Measurements from ENCODE around the gene DYRK1A. TPM values are rescaled to one million over a fixed set of nuclear protein-coding genes. Genes with fewer than 3 reads are reported as not detected.

DYRK1A gene
- total RNA-seq, 3 donors from 2014 or later (not counting 1 experiment from before 2014, with no cell fraction given), result 149 to 166 (median 153) TPM

GRCh38 chr21:37446552-37446951 is 80.0 kb downstream of the DYRK1A start:
- H3K27ac Mint-ChIP-seq, result peak overlapping the region; percentile 84
- no peaks in the 10 kb centered on the region for H3K9me3 ChIP-seq (ENCODE audit: control insufficient read depth, insufficient read depth, low read length)
- H3K4me1 Mint-ChIP-seq, result peaks cover 76 to 83% of the 10 kb centered on the region in 2 donors
- WGBS (ENCODE audit: insufficient coverage), result 83% methylated on average over 5 of the region's 5 CpGs
- peak; percentile 11 to 21 (median 19) for ATAC-seq
- H3K9me3 Mint-ChIP-seq, result no peaks in the 10 kb centered on the region
- DNase-seq, result no peak
- H3K4me3 ChIP-seq (ENCODE audit: low read length), result no peak overlapping the region
- no peaks in the 10 kb centered on the region for H3K36me3 ChIP-seq (ENCODE audit: control insufficient read depth, insufficient read depth, low read length)
- no peak overlapping the region for H3K27ac ChIP-seq (ENCODE audit: low read length)
- no peaks in the 10 kb centered on the region for H3K27me3 Mint-ChIP-seq (ENCODE audit: low read depth in 2 of 2)
- no peak overlapping the region for H3K4me3 Mint-ChIP-seq
- H3K27me3 ChIP-seq (ENCODE audit: control insufficient read depth, insufficient read depth, low read length), result no peaks in the 10 kb centered on the region
- intact Hi-C loops (cut with micrococcal nuclease), result loop anchor here (5.0 kb wide), 1 partner anchor 34 kb away; no protein-coding TSS in a partner anchor
- no peaks in the 10 kb centered on the region for H3K36me3 Mint-ChIP-seq
- TF ChIP-seq CTCF (IDR thresholded peaks at IDR 0.05), result no peak
- H3K4me1 ChIP-seq (ENCODE audit: control insufficient read depth, insufficient read depth, low read length), result peaks cover 22% of the 10 kb centered on the region

GRCh38 chr21:37447288-37447936 is 80.8 kb downstream of the DYRK1A start:
- Histone ChIP-seq H3K4me1 (ENCODE audit: control insufficient read depth, insufficient read depth, low read length) (peaks cover 30% of the 10 kb centered on the region), H3K27me3 (ENCODE audit: control insufficient read depth, insufficient read depth, low read length) (no peaks in the 10 kb centered on the region), H3K27ac (ENCODE audit: low read length) (no peak overlapping the region), H3K9me3 (ENCODE audit: control insufficient read depth, insufficient read depth, low read length) (no peaks in the 10 kb centered on the region), H3K36me3 (ENCODE audit: control insufficient read depth, insufficient read depth, low read length) (no peaks in the 10 kb centered on the region), H3K4me3 (ENCODE audit: low read length) (no peak overlapping the region)
- Mint-ChIP-seq H3K27ac (peak overlapping the region; percentile 84), H3K9me3 (no peaks in the 10 kb centered on the region), H3K4me1 (peaks cover 77 to 83% of the 10 kb centered on the region in 2 donors), H3K4me3 (peak overlapping the region; percentile 64), H3K27me3 (ENCODE audit: low read depth in 2 of 2) (no peaks in the 10 kb centered on the region), H3K36me3 (no peaks in the 10 kb centered on the region)
- 43% methylated on average over 4 of the region's 7 CpGs for WGBS (ENCODE audit: insufficient coverage)
- ATAC-seq, result peak; percentile 62 to 68 (median 67)
- DNase-seq, result no peak
- TF ChIP-seq CTCF (IDR thresholded peaks at IDR 0.05), result no peak
- intact Hi-C loops (cut with micrococcal nuclease), result loop anchor here (5.0 kb wide), 1 partner anchor 35 kb away; no protein-coding TSS in a partner anchor

- Mint-ChIP-seq H3K9me3 (no peaks in the 10 kb centered on the region), H3K4me3 (no peak overlapping the region), H3K27ac (peak overlapping the region; percentile 7 to 84), H3K36me3 (no peaks in the 10 kb centered on the region), H3K4me1 (peaks cover 70 to 77% of the 10 kb centered on the region in 2 donors), H3K27me3 (ENCODE audit: low read depth in 2 of 2) (no peaks in the 10 kb centered on the region)
- intact Hi-C loops (cut with micrococcal nuclease), result loop anchor here (5.0 kb wide), 1 partner anchor 37 kb away; no protein-coding TSS in a partner anchor
- no peaks in the 10 kb centered on the region for H3K27me3 ChIP-seq (ENCODE audit: control insufficient read depth, insufficient read depth, low read length)
- no peak overlapping the region for H3K27ac ChIP-seq (ENCODE audit: low read length)
- H3K9me3 ChIP-seq (ENCODE audit: control insufficient read depth, insufficient read depth, low read length), result no peaks in the 10 kb centered on the region
- no peaks in the 10 kb centered on the region for H3K36me3 ChIP-seq (ENCODE audit: control insufficient read depth, insufficient read depth, low read length)
- 91% methylated on average over 6 of the region's 6 CpGs for WGBS (ENCODE audit: insufficient coverage)
- H3K4me1 ChIP-seq (ENCODE audit: control insufficient read depth, insufficient read depth, low read length), result peaks cover 34% of the 10 kb centered on the region
- DNase-seq, result no peak
- ATAC-seq, result no peak
- TF ChIP-seq CTCF (IDR thresholded peaks at IDR 0.05), result no peak
- no peak overlapping the region for H3K4me3 ChIP-seq (ENCODE audit: low read length)
Measured at GRCh38 chr21:37449302-37449937, 82.8 kb downstream of the DYRK1A start.

All from natural killer cell (primary cell).